ENCODE data around the gene MTFMT.

- TF ChIP-seq EZH2 (IDR thresholded peaks at IDR 0.05; ENCODE audit: low read depth, unreplicated experiment), result no peak
- TF ChIP-seq CTCF (conservative IDR thresholded peaks at IDR 0.05; ENCODE audit: low read depth in 2 of 2), result no peak
- no peak for TF ChIP-seq EZH2phosphoT487 (IDR thresholded peaks at IDR 0.05; ENCODE audit: unreplicated experiment)
- no peak for TF ChIP-seq REST (IDR thresholded peaks at IDR 0.05; ENCODE audit: unreplicated experiment)
- TF ChIP-seq POLR2AphosphoS5 (IDR thresholded peaks at IDR 0.05; ENCODE audit: low read depth), result no peak
- TF ChIP-seq ZNF114 (CRISPR knock-in tag; IDR thresholded peaks at IDR 0.05), result no peak
These were observed 36.1 kb downstream of the MTFMT start for GRCh38 chr15:64993290-64993689.
